Lower leg skin (tissue), 3 donors: ENCODE data around the gene SLX4IP.
"Not testable (repeated sequence)": the region's sequence is repeated elsewhere in the genome, so short reads cannot be mapped to it uniquely, and the experiment has no call there.

Experiments used
- CTCF ChIP-seq, 3 donors: fragments of 450-650 bp; IDR thresholded peaks; one replicate each; pipeline ENCODE4 v1.5.1; 2016; ENCODE audit warnings: antibody characterized with exemption in 3 of 3, mild to moderate bottlenecking in 3 of 3, moderate library complexity in 2 of 3
- POLR2A ChIP-seq, 2 donors: fragments of 450-650 bp; IDR thresholded peaks; one replicate each; pipeline ENCODE4 v1.6.1; 2016 to 2017; ENCODE audit warnings: antibody characterized with exemption in 2 of 2, mild to moderate bottlenecking in 1 of 2, moderate library complexity in 1 of 2

- not testable (repeated sequence) for TF ChIP-seq CTCF, POLR2A (IDR thresholded peaks at IDR 0.05)
Observed at GRCh38 chr20:10613426-10613825, 178.3 kb downstream of the SLX4IP start.
